ACC112 (cell line): ENCODE data around the gene ARHGAP15.

Experiments used
- H2AFZ ChIP-seq: fragments of 200-600 bp; sonication (generic); one replicate; pipeline ENCODE4 v1.6.0; 2017; ENCODE audit warnings: antibody characterized with exemption, low read length; ENCODE audit not compliant: unreplicated experiment
- H3K27ac ChIP-seq: fragments of 200-600 bp; sonication (generic); 2 replicates; pipeline ENCODE4 v1.5.1; 2014; ENCODE audit warnings: low read depth, mild to moderate bottlenecking, antibody characterized with exemption, low read length, moderate library complexity
- H3K27me3 ChIP-seq: fragments of 200-600 bp; sonication (generic); 2 replicates; pipeline ENCODE4 v1.6.1; 2014; ENCODE audit warnings: mild to moderate bottlenecking, antibody characterized with exemption, low read length, moderate library complexity, mixed read lengths; ENCODE audit not compliant: insufficient read depth
- H3K36me3 ChIP-seq: fragments of 200-600 bp; sonication (generic); 2 replicates; pipeline ENCODE4 v1.6.1; 2016; ENCODE audit warnings: mild to moderate bottlenecking, antibody characterized with exemption, low read length, moderate library complexity, mixed read lengths; ENCODE audit not compliant: insufficient read depth
- H3K4me1 ChIP-seq: fragments of 200-600 bp; sonication (generic); one replicate; pipeline ENCODE4 v1.6.1; 2016; ENCODE audit warnings: low read length, mixed read lengths; ENCODE audit not compliant: insufficient read depth, unreplicated experiment, control insufficient read depth
- H3K4me3 ChIP-seq: fragments of 200-600 bp; sonication (generic); 2 replicates; pipeline ENCODE4 v1.5.1; 2014; ENCODE audit warnings: mild to moderate bottlenecking, low read depth, low read length
- H3K79me2 ChIP-seq: fragments of 200-600 bp; sonication (generic); one replicate; pipeline ENCODE4 v1.6.0; 2016; ENCODE audit warnings: low read length; ENCODE audit not compliant: control insufficient read depth, unreplicated experiment, insufficient read depth

The ARHGAP15 gene

GRCh38 chr2:143192716-143193115 is 63.5 kb downstream of the ARHGAP15 start:
- no peaks in the 10 kb centered on the region for H3K79me2 ChIP-seq
- peaks cover 26% of the 10 kb centered on the region for H3K27me3 ChIP-seq
- H3K27ac ChIP-seq: no peak overlapping the region
- no peaks in the 10 kb centered on the region for H3K36me3 ChIP-seq
- no peak overlapping the region for H2AFZ ChIP-seq
- H3K4me1 ChIP-seq: no peaks in the 10 kb centered on the region
- H3K4me3 ChIP-seq: no peak overlapping the region

GRCh38 chr2:143193121-143193520 is 63.9 kb downstream of the ARHGAP15 start:
- Histone ChIP-seq H3K27ac (no peak overlapping the region), H2AFZ (no peak overlapping the region), H3K4me3 (no peak overlapping the region), H3K4me1 (no peaks in the 10 kb centered on the region), H3K79me2 (no peaks in the 10 kb centered on the region), H3K27me3 (peaks cover 26% of the 10 kb centered on the region), H3K36me3 (no peaks in the 10 kb centered on the region)

- Histone ChIP-seq H3K27ac (no peak overlapping the region), H2AFZ (no peak overlapping the region), H3K27me3 (peaks cover 26% of the 10 kb centered on the region), H3K79me2 (no peaks in the 10 kb centered on the region), H3K4me1 (no peaks in the 10 kb centered on the region), H3K4me3 (no peak overlapping the region), H3K36me3 (no peaks in the 10 kb centered on the region)
Measured at GRCh38 chr2:143195511-143195910, 66.3 kb downstream of the ARHGAP15 start.

- no peaks in the 10 kb centered on the region; the same call in 1 of the 2 replicates for H3K27me3 ChIP-seq
- no peaks in the 10 kb centered on the region for H3K36me3 ChIP-seq
- no peak overlapping the region for H3K4me3 ChIP-seq
- H2AFZ ChIP-seq: peak overlapping the region; percentile 10
- H3K27ac ChIP-seq: no peak overlapping the region
- H3K4me1 ChIP-seq: no peaks in the 10 kb centered on the region
- H3K79me2 ChIP-seq: no peaks in the 10 kb centered on the region
Measured at GRCh38 chr2:143204062-143204461, 74.8 kb downstream of the ARHGAP15 start.

- no peaks in the 10 kb centered on the region for H3K79me2 ChIP-seq
- H3K36me3 ChIP-seq: no peaks in the 10 kb centered on the region
- H3K27me3 ChIP-seq: no peaks in the 10 kb centered on the region; the same call in 1 of the 2 replicates
- H3K4me3 ChIP-seq: no peak overlapping the region
- no peak overlapping the region for H2AFZ ChIP-seq
- no peak overlapping the region for H3K27ac ChIP-seq
- no peaks in the 10 kb centered on the region for H3K4me1 ChIP-seq
Measured at GRCh38 chr2:143205106-143205764, 76.0 kb downstream of the ARHGAP15 start.

- Histone ChIP-seq H3K4me3 (no peak overlapping the region), H3K36me3 (no peaks in the 10 kb centered on the region), H2AFZ (no peak overlapping the region), H3K4me1 (no peaks in the 10 kb centered on the region), H3K79me2 (no peaks in the 10 kb centered on the region), H3K27me3 (no peaks in the 10 kb centered on the region; the same call in 1 of the 2 replicates), H3K27ac (no peak overlapping the region)
Measured at GRCh38 chr2:143209570-143210445, 80.6 kb downstream of the ARHGAP15 start.

GRCh38 chr2:143210446-143210819 is 81.2 kb downstream of the ARHGAP15 start:
- H3K27me3 ChIP-seq: no peaks in the 10 kb centered on the region; the same call in 1 of the 2 replicates
- H3K36me3 ChIP-seq: no peaks in the 10 kb centered on the region
- H2AFZ ChIP-seq: no peak overlapping the region

GRCh38 chr2:143217512-143218115 is 88.4 kb downstream of the ARHGAP15 start:
- Histone ChIP-seq H3K27me3 (no peaks in the 10 kb centered on the region), H3K36me3 (no peaks in the 10 kb centered on the region), H2AFZ (no peak overlapping the region), H3K79me2 (no peaks in the 10 kb centered on the region), H3K4me1 (no peaks in the 10 kb centered on the region), H3K27ac (no peak overlapping the region), H3K4me3 (no peak overlapping the region)

More at GRCh38 chr2:143210446-143210819, 81.2 kb downstream of the ARHGAP15 start:
- H3K79me2 ChIP-seq: no peaks in the 10 kb centered on the region
- no peak overlapping the region for H3K27ac ChIP-seq
- no peak overlapping the region for H3K4me3 ChIP-seq
- H3K4me1 ChIP-seq: no peaks in the 10 kb centered on the region

- Histone ChIP-seq H3K27ac (no peak overlapping the region), H3K27me3 (no peaks in the 10 kb centered on the region), H3K4me3 (no peak overlapping the region), H3K79me2 (no peaks in the 10 kb centered on the region), H2AFZ (no peak overlapping the region), H3K4me1 (no peaks in the 10 kb centered on the region), H3K36me3 (no peaks in the 10 kb centered on the region)
Measured at GRCh38 chr2:143218621-143219020, 89.4 kb downstream of the ARHGAP15 start.

GRCh38 chr2:143219266-143219665 is 90.0 kb downstream of the ARHGAP15 start:
- no peak overlapping the region for H3K4me3 ChIP-seq
- no peaks in the 10 kb centered on the region for H3K79me2 ChIP-seq

More at GRCh38 chr2:143219266-143219665, 90.0 kb downstream of the ARHGAP15 start:
- Histone ChIP-seq H3K36me3 (no peaks in the 10 kb centered on the region), H2AFZ (no peak overlapping the region), H3K27me3 (no peaks in the 10 kb centered on the region), H3K4me1 (no peaks in the 10 kb centered on the region), H3K27ac (no peak overlapping the region)
